Measurements from ENCODE around the gene GALT.

DNA sequence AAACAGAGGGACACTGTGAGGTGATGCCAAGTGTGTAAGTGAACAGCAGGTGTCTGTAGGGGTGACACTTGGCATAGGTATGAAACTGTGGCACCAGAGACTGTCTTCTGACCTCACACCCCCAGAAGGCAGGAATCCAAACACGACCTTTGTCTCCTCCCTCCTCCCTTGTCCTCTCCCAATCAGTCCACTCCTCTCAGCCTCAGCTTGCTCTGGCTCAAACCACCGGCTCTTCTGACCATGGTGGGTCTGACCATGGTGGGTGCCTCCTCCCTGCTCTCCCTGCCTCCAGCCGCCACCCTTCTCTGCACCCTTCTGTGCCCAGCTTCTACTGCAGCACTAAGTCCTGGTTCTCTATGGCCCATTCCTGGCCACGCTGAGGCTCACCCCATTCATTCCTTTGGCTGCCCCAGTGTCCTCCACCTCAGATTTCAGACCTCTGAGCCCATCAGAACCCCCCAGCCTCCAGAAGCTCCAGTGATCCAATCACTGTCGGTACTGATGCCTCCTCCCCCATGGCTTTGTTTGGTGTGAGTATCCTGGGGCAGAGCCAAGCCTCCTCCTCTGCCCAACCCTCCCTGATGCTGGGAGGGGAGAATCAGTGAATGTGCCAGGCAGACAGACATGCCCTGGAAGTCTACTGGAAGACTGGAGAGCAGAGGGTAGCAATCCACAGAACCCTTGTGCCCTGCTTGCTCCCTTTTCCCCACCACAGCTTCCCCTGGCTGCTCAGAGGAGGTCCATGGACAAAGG lies 15.9 kb upstream of the GALT start:
- TF ChIP-seq, protein P1, sequence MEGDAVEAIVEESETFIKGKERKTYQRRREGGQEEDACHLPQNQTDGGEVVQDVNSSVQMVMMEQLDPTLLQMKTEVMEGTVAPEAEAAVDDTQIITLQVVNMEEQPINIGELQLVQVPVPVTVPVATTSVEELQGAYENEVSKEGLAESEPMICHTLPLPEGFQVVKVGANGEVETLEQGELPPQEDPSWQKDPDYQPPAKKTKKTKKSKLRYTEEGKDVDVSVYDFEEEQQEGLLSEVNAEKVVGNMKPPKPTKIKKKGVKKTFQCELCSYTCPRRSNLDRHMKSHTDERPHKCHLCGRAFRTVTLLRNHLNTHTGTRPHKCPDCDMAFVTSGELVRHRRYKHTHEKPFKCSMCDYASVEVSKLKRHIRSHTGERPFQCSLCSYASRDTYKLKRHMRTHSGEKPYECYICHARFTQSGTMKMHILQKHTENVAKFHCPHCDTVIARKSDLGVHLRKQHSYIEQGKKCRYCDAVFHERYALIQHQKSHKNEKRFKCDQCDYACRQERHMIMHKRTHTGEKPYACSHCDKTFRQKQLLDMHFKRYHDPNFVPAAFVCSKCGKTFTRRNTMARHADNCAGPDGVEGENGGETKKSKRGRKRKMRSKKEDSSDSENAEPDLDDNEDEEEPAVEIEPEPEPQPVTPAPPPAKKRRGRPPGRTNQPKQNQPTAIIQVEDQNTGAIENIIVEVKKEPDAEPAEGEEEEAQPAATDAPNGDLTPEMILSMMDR (IDR thresholded peaks at IDR 0.05), result no peak
- TF ChIP-seq POLR2A (IDR thresholded peaks at IDR 0.05) (no peak), POLR2AphosphoS5 (IDR thresholded peaks at IDR 0.05) (no peak)

Measured in breast epithelium (tissue), 3 donors.